ENCODE data around the gene DAPK2. TPM values are rescaled to one million over a fixed set of nuclear protein-coding genes. Genes with fewer than 3 reads are reported as not detected.
"Not testable (repeated sequence)": the region's sequence is repeated elsewhere in the genome, so short reads cannot be mapped to it uniquely, and the experiment has no call there.

The DAPK2 gene
- total RNA-seq, 1 donor from 2014 or later = 4.3 TPM

DNA sequence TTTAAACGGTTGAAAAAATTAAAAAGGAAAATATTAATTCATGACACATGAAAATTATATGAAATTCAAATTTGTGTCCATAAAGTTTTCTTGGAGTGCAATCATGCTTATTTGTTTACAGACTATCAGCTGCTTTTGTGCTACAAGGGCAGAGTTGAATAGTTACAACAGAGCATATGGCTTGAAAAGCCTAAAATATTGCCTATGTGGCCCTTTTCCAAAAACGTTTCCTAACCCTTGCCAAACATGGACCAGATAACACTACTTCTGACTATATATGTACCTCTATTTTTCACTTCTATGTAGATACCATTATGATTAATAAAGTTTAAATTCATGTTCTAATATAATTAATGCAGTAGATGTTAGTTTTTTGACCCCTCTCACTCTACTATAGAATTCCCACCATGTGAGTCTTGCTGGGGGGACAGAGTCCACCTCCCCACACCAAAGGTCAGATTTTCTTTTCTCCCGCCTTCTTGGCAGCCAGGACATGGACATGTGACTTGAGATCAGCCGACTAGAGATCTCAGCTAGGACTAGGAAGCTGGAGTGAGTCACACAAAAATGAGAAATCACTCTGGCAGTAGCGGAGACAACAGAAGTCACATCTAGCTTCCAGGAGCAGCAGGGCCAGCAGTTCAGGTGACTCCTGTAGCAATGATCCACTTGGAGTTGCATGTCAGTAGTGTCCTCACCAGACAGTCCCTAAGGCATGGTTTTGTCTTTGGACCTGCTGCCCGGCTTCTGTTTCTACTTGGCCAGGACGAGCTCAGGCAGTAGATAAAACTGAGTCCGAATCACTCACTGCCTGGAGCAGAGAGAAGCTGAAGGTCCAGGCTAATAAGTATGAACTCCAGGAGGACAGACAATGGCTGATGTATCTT lies 24.9 kb upstream of the DAPK2 start:
- H3K27ac Mint-ChIP-seq = no peak overlapping the region
- no peak for DNase-seq
- intact Hi-C loops (cut with micrococcal nuclease) = no loop called here
- H3K36me3 Mint-ChIP-seq (ENCODE audit: low read depth) = peaks cover 25% of the 10 kb centered on the region
- H3K4me3 Mint-ChIP-seq = no peak overlapping the region
- peaks cover 10% of the 10 kb centered on the region for H3K4me1 Mint-ChIP-seq
- H3K27me3 Mint-ChIP-seq = no peaks in the 10 kb centered on the region
- no peaks in the 10 kb centered on the region for H3K9me3 Mint-ChIP-seq

DNA sequence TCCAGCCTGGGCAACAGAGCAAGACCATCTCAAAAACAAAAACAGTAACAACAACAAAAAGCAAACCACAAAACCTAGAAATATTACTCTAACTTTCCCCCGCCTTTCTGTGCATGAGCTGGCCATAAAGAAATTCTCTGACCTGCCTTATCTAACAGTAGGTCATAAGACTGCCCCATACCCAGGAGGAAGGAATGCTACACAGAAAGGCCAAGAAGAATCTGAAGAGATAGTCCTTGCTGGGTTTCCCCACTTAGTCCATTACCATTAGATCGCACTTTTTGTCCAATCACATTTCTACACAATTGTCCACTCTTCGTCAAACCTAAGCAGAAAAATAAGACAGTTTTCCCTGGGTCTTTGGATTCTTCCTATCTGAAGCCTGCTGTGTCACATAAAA lies 23.8 kb upstream of the DAPK2 start:
- H3K27ac Mint-ChIP-seq = no peak overlapping the region
- no peak for DNase-seq
- H3K4me3 Mint-ChIP-seq = no peak overlapping the region
- intact Hi-C loops (cut with micrococcal nuclease) = no loop called here
- no peaks in the 10 kb centered on the region for H3K27me3 Mint-ChIP-seq
- H3K4me1 Mint-ChIP-seq = peaks cover 7% of the 10 kb centered on the region
- peaks cover 22% of the 10 kb centered on the region for H3K36me3 Mint-ChIP-seq (ENCODE audit: low read depth)
- no peaks in the 10 kb centered on the region for H3K9me3 Mint-ChIP-seq

DNA sequence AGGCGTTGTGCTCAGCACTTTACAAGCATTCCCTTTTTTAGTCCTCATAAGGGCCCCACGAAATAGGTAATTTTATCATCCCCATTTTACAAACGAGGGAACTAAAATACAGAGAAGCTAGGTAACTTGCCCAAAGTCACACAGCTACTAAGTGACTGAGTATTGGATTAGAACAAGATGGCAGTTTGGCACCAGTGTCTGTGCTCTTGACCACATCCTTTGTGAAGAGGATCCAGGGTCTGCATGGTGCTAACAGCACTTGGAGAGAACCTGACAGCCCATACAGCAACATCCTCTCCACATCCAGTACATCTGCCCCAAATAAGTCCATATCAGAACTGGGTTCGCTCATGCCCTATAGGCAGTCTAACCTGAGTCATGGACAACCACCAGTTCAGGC lies 21.8 kb upstream of the DAPK2 start:
- Mint-ChIP-seq H3K27ac (no peak overlapping the region), H3K36me3 (ENCODE audit: low read depth) (peaks cover 13% of the 10 kb centered on the region), H3K4me3 (no peak overlapping the region), H3K9me3 (no peaks in the 10 kb centered on the region), H3K27me3 (no peaks in the 10 kb centered on the region), H3K4me1 (peaks cover 7% of the 10 kb centered on the region)
- DNase-seq = no peak
- intact Hi-C loops (cut with micrococcal nuclease) = loop anchor here (2.0 to 5.0 kb wide), 4 partner anchors 121 to 601 kb away; partner anchors contain the start of gene HERC1

DNA sequence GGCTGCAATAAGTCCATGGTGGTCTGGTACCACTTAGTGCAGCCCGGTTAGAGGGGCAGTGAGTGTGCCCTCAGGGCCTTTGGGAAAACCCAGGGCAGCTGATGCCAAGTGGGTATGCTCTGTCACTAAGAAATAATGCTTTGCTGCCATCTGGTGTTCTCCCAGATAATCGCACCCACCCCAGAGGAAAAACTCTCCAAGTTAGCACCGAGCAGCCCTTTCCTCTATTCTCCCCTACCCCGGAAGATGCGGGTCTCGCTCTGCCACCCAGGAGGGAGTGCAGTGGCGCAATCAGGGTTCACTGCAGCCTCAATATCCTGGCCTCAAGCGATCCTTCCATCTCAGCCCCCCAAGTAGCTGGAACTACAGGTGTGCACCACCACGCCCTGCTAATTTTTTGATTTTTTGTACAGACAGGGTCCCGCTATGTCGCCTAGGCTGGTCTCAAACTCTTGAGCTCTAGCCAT lies 21.3 kb upstream of the DAPK2 start:
- Mint-ChIP-seq H3K4me1 (peaks cover 7% of the 10 kb centered on the region), H3K4me3 (no peak overlapping the region), H3K27ac (no peak overlapping the region), H3K36me3 (ENCODE audit: low read depth) (peaks cover 10% of the 10 kb centered on the region), H3K27me3 (no peaks in the 10 kb centered on the region), H3K9me3 (no peaks in the 10 kb centered on the region)
- peak; percentile 92 for DNase-seq
- intact Hi-C loops (cut with micrococcal nuclease) = loop anchor here (1.0 to 5.0 kb wide), 6 partner anchors 120 to 600 kb away; partner anchors contain the start of gene HERC1

DNA sequence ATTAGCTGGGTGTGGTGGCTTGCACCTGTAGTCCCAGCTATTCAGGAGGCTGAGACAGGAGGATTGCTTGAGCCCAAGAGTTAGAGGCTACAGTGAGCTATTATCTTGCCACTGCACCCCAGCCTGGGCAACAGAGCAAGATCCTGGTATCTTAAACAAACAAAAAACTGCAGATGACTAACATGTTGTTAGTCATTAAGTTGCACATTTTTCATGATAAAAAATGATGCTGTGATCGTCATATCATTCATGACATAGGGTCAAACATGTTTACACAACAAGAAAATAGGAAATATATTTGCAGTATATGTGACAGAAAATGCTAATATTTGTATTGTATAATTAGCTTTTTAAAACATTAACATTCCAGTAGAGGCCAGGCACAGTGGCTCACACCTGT lies 20.2 kb upstream of the DAPK2 start:
- Mint-ChIP-seq H3K4me3 (no peak overlapping the region), H3K9me3 (no peaks in the 10 kb centered on the region), H3K27ac (no peak overlapping the region), H3K36me3 (ENCODE audit: low read depth) (peaks cover 2% of the 10 kb centered on the region), H3K27me3 (no peaks in the 10 kb centered on the region), H3K4me1 (peaks cover 7% of the 10 kb centered on the region)
- intact Hi-C loops (cut with micrococcal nuclease) = loop anchor here (5.0 kb wide), 3 partner anchors 119 to 599 kb away; partner anchors contain the start of gene HERC1
- no peak for DNase-seq

DNA sequence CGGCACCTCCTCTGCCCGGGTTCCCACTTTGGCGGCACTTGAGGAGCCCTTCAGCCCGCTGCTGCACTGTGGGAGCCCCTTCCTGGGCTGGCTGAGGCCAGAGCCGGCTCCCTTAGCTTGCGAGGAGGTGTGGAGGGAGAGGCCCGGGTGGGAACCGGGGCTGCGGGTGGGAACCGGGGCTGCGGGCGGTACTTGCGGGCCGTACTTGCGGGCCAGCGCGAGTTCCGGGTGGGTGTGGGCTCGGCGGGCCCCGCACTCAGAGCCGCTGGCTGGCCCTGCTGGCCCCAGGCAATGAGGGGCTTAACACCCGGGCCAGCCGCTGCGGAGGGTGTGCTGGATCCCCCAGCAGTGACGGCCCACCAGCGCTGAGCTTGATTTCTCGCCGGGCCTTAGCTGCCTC lies 14.4 kb upstream of the DAPK2 start:
- Mint-ChIP-seq H3K4me3 (no peak overlapping the region), H3K4me1 (no peaks in the 10 kb centered on the region), H3K27ac (no peak overlapping the region), H3K36me3 (ENCODE audit: low read depth) (no peaks in the 10 kb centered on the region), H3K27me3 (peaks cover 2% of the 10 kb centered on the region), H3K9me3 (no peaks in the 10 kb centered on the region)
- intact Hi-C loops (cut with micrococcal nuclease) = no loop called here
- no peak for DNase-seq

DNA sequence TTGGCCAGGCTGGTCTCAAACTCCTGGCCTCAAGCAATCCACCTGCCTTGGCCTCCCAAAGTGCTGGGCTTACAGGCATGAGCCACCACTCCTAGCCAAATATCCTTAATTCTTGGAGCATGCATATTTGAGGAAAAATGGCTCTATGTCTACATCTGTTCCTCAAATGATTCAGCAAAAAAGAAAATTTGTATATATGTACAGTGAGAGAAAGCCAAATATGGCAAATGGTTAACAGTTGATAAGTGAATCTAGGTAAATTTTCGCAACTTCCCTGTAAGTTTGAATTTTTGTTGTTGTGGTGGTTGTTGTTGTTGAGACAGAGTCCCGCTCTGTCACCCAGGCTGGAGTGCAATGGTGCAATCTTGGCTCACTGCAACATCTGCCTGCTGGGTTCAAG lies 12.8 kb upstream of the DAPK2 start:
- not testable (repeated sequence) for H3K4me3 Mint-ChIP-seq

DNA sequence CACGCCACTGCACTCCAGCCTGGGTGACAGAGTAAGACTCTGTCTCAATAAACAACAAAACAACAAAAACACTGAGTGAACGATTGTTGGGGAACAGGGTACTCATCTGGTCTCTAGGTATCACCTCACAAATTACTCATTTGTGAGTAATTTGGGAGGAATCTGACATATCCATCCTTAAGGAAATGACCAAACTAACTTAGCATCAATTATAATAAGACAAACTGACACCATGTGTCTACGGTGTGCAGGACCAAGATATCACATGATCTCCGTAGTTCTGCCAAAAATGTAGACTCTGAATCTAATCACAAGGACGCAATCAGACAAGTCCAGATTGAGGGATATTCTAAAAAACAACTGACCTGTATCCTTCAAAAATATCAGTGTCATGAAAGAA lies 12.0 kb upstream of the DAPK2 start:
- no peak overlapping the region for H3K4me3 Mint-ChIP-seq
- H3K27me3 Mint-ChIP-seq = peaks cover 2% of the 10 kb centered on the region
- no peaks in the 10 kb centered on the region for H3K4me1 Mint-ChIP-seq
- DNase-seq = no peak
- intact Hi-C loops (cut with micrococcal nuclease) = no loop called here
- H3K27ac Mint-ChIP-seq = no peak overlapping the region
- no peaks in the 10 kb centered on the region for H3K36me3 Mint-ChIP-seq (ENCODE audit: low read depth)
- no peaks in the 10 kb centered on the region for H3K9me3 Mint-ChIP-seq

More for the DNA sequence above, 12.8 kb upstream of the DAPK2 start:
- DNase-seq; H3K9me3 Mint-ChIP-seq; intact Hi-C loops (cut with micrococcal nuclease); H3K4me1 Mint-ChIP-seq; H3K27ac Mint-ChIP-seq; H3K36me3 Mint-ChIP-seq (ENCODE audit: low read depth); H3K27me3 Mint-ChIP-seq: not testable (repeated sequence)

DNA sequence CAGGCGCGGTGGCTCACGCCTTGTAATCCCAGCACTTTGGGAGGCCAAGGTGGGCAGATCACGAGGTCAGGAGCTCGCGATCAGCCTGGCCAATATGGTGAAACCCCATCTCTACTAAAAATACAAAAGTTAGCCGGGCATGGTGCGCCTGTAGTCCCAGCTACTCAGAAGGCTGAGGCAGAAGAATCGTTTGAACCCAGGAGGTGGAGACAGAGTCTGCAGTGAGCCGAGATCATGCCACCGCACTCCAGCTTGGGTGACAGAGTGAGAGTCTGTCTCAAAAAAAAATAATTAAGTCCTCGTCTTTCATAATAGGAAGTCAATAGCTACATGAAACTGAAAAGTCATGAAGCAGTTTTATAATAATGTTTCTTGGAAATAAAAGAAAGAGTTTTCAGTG lies 7.4 kb upstream of the DAPK2 start:
- peaks cover 11% of the 10 kb centered on the region for H3K4me1 Mint-ChIP-seq
- H3K4me3 Mint-ChIP-seq; DNase-seq; H3K27me3 Mint-ChIP-seq; intact Hi-C loops (cut with micrococcal nuclease); H3K27ac Mint-ChIP-seq; H3K9me3 Mint-ChIP-seq; H3K36me3 Mint-ChIP-seq (ENCODE audit: low read depth): not testable (repeated sequence)

DNA sequence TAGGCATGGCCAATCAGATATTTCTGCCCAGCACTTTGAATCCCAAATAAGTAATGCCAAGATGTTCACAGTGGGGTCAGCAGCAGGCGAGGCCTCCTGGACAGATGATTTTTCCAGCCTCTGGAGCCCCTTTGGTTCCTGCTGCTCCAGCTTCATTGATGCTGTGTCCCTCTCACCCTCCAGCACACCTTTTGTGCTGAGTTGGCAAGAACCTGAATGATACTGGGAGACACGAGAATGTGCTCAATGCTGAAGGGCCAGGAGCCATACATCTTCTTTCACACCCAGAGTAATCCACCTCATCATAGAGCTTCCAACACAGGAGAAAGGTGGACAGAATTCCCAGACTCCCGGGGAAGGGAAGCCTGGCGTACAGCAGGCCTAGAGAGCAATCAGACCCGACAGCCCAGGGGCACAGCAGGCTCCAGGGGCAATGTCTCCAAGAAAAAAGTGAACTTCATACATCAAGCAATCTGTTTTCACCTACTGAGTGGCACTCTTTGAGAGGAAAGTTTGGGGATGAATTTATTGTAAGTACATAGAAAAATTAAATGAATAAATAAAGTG lies 6.7 kb upstream of the DAPK2 start:
- DNase-seq = no peak
- Mint-ChIP-seq H3K36me3 (ENCODE audit: low read depth) (no peaks in the 10 kb centered on the region), H3K27ac (no peak overlapping the region), H3K27me3 (peaks cover 8% of the 10 kb centered on the region), H3K4me1 (peaks cover 11% of the 10 kb centered on the region), H3K9me3 (no peaks in the 10 kb centered on the region), H3K4me3 (no peak overlapping the region)
- intact Hi-C loops (cut with micrococcal nuclease) = no loop called here

DNA sequence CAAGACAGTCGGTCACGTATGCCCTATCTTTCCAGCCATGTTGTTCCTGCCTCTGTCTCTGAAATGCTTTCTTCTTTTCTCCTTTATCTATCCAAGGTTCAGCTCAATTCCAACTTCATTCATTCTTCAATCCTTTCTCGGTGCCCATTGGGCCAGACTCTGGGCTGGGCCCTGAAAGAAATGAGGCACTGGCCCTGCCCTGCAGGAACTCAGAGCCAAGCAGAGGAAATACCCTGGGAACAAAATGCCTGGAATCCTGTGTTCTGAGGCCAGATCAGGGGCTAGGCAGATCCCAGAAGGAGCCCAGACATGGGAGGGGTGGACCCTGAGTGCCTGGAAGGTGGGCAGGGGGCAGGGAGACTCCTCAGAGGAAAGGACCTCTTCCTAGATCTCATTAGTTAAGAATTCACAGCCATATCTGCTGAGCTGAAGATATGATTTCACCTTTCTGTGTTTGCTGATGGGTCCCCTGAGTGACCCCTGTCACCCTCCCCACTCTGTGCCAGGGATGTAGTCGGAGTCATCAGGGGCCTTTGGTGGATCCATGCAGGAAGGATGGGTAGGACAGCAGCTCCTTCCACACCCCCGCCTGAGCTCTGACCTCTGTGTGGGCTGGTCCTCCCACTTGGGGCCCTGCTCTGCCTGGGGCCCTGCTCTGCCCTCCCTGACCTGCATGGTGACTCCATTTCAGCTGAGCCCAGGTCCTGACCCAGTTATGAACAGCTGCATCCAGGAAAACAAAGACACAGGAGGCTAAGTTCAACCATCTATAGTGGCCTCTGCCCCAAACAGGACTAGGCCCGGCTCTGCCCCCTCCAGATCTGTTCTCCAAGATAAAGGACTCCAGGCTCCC lies 5.3 kb upstream of the DAPK2 start:
- H3K27ac Mint-ChIP-seq = peak overlapping the region; percentile 73
- no peak for DNase-seq
- no peaks in the 10 kb centered on the region for H3K9me3 Mint-ChIP-seq
- H3K4me3 Mint-ChIP-seq = no peak overlapping the region
- peaks cover 15% of the 10 kb centered on the region for H3K4me1 Mint-ChIP-seq
- intact Hi-C loops (cut with micrococcal nuclease) = no loop called here
- no peaks in the 10 kb centered on the region for H3K36me3 Mint-ChIP-seq (ENCODE audit: low read depth)
- peaks cover 17% of the 10 kb centered on the region for H3K27me3 Mint-ChIP-seq

DNA sequence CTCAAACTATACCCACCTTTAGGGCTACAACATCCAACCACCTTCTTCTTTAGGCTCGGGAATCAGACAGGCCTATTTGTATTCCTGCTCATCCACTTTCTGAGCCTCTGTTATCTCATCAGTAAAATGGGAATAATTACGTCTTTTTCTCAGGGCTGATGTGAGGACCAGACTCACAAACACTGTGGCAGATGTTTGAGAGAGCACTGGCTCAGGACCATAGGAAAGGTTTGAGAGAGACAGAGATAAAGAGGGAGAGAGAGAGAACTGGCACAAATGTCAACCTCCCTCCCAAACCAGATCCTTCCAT lies 4.8 kb upstream of the DAPK2 start:
- intact Hi-C loops (cut with micrococcal nuclease) = no loop called here
- Mint-ChIP-seq H3K27ac (no peak overlapping the region), H3K27me3 (peaks cover 16% of the 10 kb centered on the region), H3K4me3 (no peak overlapping the region), H3K9me3 (no peaks in the 10 kb centered on the region), H3K4me1 (peaks cover 17% of the 10 kb centered on the region), H3K36me3 (ENCODE audit: low read depth) (no peaks in the 10 kb centered on the region)
- DNase-seq = no peak

DNA sequence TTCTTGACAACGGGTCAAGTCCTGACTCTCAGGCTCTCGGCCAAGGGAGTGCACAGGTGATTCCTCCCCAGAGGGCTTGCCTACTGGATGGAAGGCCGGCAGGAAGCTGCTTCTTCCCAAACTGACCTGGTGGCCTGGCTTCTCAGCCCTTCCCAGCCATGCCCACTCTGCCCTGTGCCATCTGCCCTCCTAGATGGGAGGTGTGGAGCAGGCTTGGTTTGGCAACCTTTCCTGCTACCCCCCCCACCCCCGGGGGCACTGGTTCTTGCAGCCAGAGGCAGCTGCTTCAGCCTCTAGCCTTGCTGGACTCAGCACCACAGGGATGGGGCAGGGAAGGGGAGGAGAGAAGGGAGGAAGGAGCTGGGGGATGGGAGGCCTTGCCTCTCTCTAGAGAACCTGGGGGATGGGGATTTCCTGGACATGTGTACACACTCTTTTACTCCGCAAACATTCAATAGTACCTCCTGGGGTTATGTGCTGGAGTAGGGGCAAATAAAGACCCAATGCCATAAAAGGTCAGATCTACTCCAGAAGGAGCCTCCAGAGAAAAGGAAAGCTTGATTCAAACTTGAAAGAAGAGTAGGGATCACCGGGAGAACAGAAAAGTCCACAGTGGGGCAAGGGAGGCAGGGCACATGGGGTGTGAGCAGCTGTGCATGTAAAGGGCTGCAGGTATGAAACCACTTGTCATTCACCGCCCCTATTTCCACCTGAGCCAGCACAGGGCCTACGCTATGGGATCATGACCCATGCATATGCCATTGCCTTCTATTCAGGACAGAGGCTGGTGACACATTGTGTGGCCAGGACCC lies 4.2 kb upstream of the DAPK2 start:
- Mint-ChIP-seq H3K9me3 (no peaks in the 10 kb centered on the region), H3K36me3 (ENCODE audit: low read depth) (no peaks in the 10 kb centered on the region), H3K4me3 (no peak overlapping the region), H3K27me3 (peaks cover 16% of the 10 kb centered on the region), H3K27ac (peak overlapping the region; percentile 58), H3K4me1 (peaks cover 19% of the 10 kb centered on the region)
- intact Hi-C loops (cut with micrococcal nuclease) = no loop called here
- no peak for DNase-seq

Data from activated CD4-positive, alpha-beta T cell treated with anti-CD3 and anti-CD28 coated beads, Interleukin-2, amount 10 ng/mL, durations not matched to agents 24 days and 14 days (primary cell).